LNCAP (cell line): ENCODE data around the gene NDRG3.
A peak's percentile ranks its signal among the peaks of the same experiment; 100 is the strongest.

Experiments
- CTCF ChIP-seq: fragments of 450-650 bp; IDR thresholded peaks from 2 replicates; pipeline ENCODE4 v1.5.1; 2017; ENCODE audit warnings: mild to moderate bottlenecking

The NDRG3 gene

GRCh38 chr20:36717657-36718056, 28.2 kb downstream of the NDRG3 start:
- peak; percentile 23; the same call in 1 of the 2 replicates for TF ChIP-seq CTCF

- no peak for TF ChIP-seq CTCF
Measured at GRCh38 chr20:36717021-36717420, 28.9 kb downstream of the NDRG3 start.

GRCh38 chr20:36712775-36713174, 33.1 kb downstream of the NDRG3 start:
- no peak for TF ChIP-seq CTCF

- TF ChIP-seq CTCF = no peak
Measured at GRCh38 chr20:36709126-36709525, 36.8 kb downstream of the NDRG3 start.

GRCh38 chr20:36703530-36703929, 42.4 kb downstream of the NDRG3 start:
- TF ChIP-seq CTCF = no peak

GRCh38 chr20:36700438-36700837, 45.5 kb downstream of the NDRG3 start:
- TF ChIP-seq CTCF = no peak

- TF ChIP-seq CTCF = no peak
Measured at GRCh38 chr20:36688630-36689029, 57.3 kb downstream of the NDRG3 start.

- TF ChIP-seq CTCF = no peak
Measured at GRCh38 chr20:36687850-36688249, 58.0 kb downstream of the NDRG3 start.
